GM10266 (cell line): ENCODE measurements around the gene TMEM81.

ENCODE experiments used
- DNase-seq: peaks from one replicate; pipeline ENCODE4 v3.0.0; 2012; ENCODE audit errors: extremely low spot score
- CTCF ChIP-seq: IDR thresholded peaks from 2 replicates; pipeline ENCODE4 v1.5.1; 2012; ENCODE audit warnings: mild to moderate bottlenecking, low read depth; ENCODE audit not compliant: control insufficient read depth, insufficient read depth; ENCODE audit errors: missing control alignments

The TMEM81 gene

GRCh38 chr1:205054013-205054412 lies 30.2 kb downstream of the TMEM81 start:
- TF ChIP-seq CTCF: no peak
- no peak for DNase-seq

DNA sequence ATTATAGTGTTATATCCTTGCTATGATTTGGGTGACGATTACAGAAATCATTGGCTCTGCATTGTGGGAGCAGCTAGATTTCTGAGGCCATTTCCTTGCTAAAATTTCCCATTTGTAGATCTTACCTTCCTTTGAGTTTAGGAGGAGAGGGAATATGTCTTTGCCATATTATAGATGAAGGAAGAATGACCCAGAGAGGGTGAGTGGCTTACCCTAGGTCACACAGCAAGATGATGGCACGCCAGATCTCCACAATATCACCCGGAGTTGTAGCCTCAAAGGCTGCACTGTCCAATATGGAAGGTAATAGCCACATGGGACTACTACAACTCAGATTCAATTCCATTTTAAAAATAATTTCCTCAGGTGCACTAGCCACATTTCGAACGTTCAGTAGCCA lies 31.0 kb downstream of the TMEM81 start:
- no peak for TF ChIP-seq CTCF
- DNase-seq: no peak

GRCh38 chr1:205052690-205053089 lies 31.6 kb downstream of the TMEM81 start:
- DNase-seq: no peak

DNA sequence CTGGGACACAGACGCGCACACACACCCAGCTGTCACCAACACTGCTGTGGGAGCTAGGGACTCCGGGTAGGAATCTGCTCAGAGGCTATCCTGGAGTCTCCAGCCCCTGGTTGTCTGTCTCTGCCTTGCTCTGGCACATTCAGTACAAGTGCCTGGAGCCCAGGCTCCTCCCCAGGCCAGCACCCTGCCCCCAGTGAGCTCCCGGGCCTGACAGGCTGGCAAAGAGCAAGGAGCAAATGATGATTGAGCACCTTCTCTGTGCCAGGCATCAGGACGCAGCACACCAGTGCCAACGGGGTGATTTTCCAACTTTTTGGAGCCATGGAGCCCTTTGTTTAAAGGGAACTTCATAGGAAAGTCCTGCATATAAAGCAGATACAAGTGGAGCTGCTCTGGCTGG lies 34.8 kb downstream of the TMEM81 start:
- DNase-seq: no peak
- TF ChIP-seq CTCF: no peak

More at GRCh38 chr1:205052690-205053089, 31.6 kb downstream of the TMEM81 start:
- no peak for TF ChIP-seq CTCF

- no peak for TF ChIP-seq CTCF
- DNase-seq: no peak
These were observed 35.9 kb downstream of the TMEM81 start for GRCh38 chr1:205048382-205048781.

DNA sequence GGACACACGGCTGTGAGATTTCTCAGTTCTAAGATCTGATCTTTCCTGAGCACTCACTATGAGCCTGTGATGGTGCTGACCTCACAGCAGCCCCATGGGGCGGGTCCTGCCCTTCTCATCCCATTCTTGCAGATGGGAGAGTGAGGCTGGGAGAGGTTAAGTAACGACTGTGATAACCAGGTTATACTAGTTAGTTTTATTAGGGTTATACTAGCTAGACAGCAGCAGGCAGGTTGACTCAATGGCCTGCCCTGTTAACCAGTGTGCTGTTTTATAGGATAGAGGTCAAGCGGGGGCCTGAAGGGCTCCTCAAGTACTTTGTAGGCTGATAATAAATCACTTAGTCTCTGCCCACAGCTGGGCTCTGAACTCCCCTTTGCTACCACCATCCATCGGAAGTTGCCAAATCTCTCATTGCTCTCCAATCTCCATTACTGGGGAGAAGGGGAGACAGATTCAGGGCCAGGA lies 36.5 kb downstream of the TMEM81 start:
- DNase-seq: no peak
- no peak for TF ChIP-seq CTCF

- no peak for TF ChIP-seq CTCF
- no peak for DNase-seq
These were observed 37.4 kb downstream of the TMEM81 start for GRCh38 chr1:205046870-205047269.
